Measurements from ENCODE around the gene LHCGR. TPM values are rescaled to one million over a fixed set of nuclear protein-coding genes. Genes with fewer than 3 reads are reported as not detected.

Gene LHCGR
- polyA plus RNA-seq, 4 donors: 0.24 to 7.0 (median 0.38) TPM

Other genes starting within 250 kb of the LHCGR start
- gene STON1, start 225.6 kb downstream of the LHCGR start, polyA plus RNA-seq (ENCODE audit: insufficient read length in 4 of 4): 10 to 100 TPM; 22.8 to 42.7 (median 35.6) TPM
- gene GTF2A1L, start 137.9 kb downstream of the LHCGR start, polyA plus RNA-seq (ENCODE audit: insufficient read length in 4 of 4): 1 to 10 TPM in 1 of 4 donors, under 1 TPM in 1, not detected in 2; 0.64 to 1.4 TPM

All from left renal pelvis (tissue), 4 donors.